ENCODE data around the gene MAP3K15. TPM values are rescaled to one million over a fixed set of nuclear protein-coding genes. Genes with fewer than 3 reads are reported as not detected.

Gene MAP3K15
- total and polyA plus RNA-seq, 2 of the 13 experiments (the other 11 are each of a cell fraction or from before 2014, with no cell fraction given), result 3.9 to 6.4 TPM

GRCh38 chrX:19342331-19342906 is 172.9 kb downstream of the MAP3K15 start:
- H3K4me3 ChIP-seq (replicated peaks in 1 of 3; ENCODE audit: insufficient read depth in 1 of 3, low read depth in 2 of 3, low read length in 3 of 3), result peak overlapping the region; percentile 45 to 75 (median 72); a peak in 5 of 6 replicates
- whole genome bisulfite sequencing (ENCODE audit: low lambda C conversion rate), result 10% methylated on average over 6 of the region's 6 CpGs
- H3K4me2 ChIP-seq (ENCODE audit: low read depth, low read length), result peak overlapping the region; percentile 93
- H2AFZ ChIP-seq (ENCODE audit: low read length), result peak overlapping the region; percentile 78
- H3K27me3 ChIP-seq (ENCODE audit: control insufficient read depth in 1 of 2, insufficient read depth in 2 of 2, low read length in 2 of 2), result no peaks in the 10 kb centered on the region; a peak in 1 of 5 replicates
- H3K27ac ChIP-seq (ENCODE audit: extremely low read length, insufficient read depth, low read length), result peak overlapping the region; percentile 82
- BruUV-seq (replicated peaks), result no TSS peak
- H3K4me1 ChIP-seq (ENCODE audit: insufficient read depth, low read length), result 0 out of 2 replicates have a peak, but pooled peaks cover 14% of the 10 kb centered on the region
- H3K36me3 ChIP-seq (replicated peaks in 1 of 2; ENCODE audit: control insufficient read depth in 1 of 2, insufficient read depth in 2 of 2, low read length in 2 of 2), result no peaks in the 10 kb centered on the region
- H3K79me2 ChIP-seq (ENCODE audit: insufficient read depth, low read length), result peaks cover 26% of the 10 kb centered on the region
- H3K9me3 ChIP-seq (ENCODE audit: low read length), result no peaks in the 10 kb centered on the region
- DNase-seq (ENCODE audit: low spot score), result no peak
- intact Hi-C loops (cut with micrococcal nuclease; ENCODE audit: unreplicated experiment) (no loop called here), in situ Hi-C loops (cut with HindIII; ENCODE audit: extremely low pct_ligation_motif_present, low pct_unique_long_range_greater_than_20kb) (loop anchor here (25.0 kb wide), 1 partner anchor 405 kb away; no protein-coding TSS in a partner anchor)
- TF ChIP-seq FOXJ3 (CRISPR knock-in tag; IDR thresholded peaks at IDR 0.05; ENCODE audit: borderline replicate concordance) (no peak), YEATS2 (CRISPR knock-in tag; IDR thresholded peaks at IDR 0.05; ENCODE audit: borderline replicate concordance) (no peak), ELF4 (CRISPR knock-in tag; IDR thresholded peaks at IDR 0.05; ENCODE audit: borderline replicate concordance) (no peak), ZFP90 (CRISPR knock-in tag; IDR thresholded peaks at IDR 0.05; ENCODE audit: borderline replicate concordance) (no peak), ZNF30 (CRISPR knock-in tag; IDR thresholded peaks at IDR 0.05) (no peak), ZFP62 (CRISPR knock-in tag; IDR thresholded peaks at IDR 0.05) (no peak), ZNF264 (CRISPR knock-in tag; IDR thresholded peaks at IDR 0.05) (no peak), ZNF772 (CRISPR knock-in tag; IDR thresholded peaks at IDR 0.05) (no peak), STAG1 (CRISPR knock-in tag; IDR thresholded peaks at IDR 0.05) (no peak), RBM39 (IDR thresholded peaks at IDR 0.05; ENCODE audit: low read depth, low read length, poor library complexity, severe bottlenecking) (no peak), PPARG (CRISPR knock-in tag; conservative IDR thresholded peaks at IDR 0.05) (no peak), SETDB1 (CRISPR knock-in tag; IDR thresholded peaks at IDR 0.05; ENCODE audit: borderline replicate concordance) (no peak)
- TF ChIP-seq, protein P1, sequence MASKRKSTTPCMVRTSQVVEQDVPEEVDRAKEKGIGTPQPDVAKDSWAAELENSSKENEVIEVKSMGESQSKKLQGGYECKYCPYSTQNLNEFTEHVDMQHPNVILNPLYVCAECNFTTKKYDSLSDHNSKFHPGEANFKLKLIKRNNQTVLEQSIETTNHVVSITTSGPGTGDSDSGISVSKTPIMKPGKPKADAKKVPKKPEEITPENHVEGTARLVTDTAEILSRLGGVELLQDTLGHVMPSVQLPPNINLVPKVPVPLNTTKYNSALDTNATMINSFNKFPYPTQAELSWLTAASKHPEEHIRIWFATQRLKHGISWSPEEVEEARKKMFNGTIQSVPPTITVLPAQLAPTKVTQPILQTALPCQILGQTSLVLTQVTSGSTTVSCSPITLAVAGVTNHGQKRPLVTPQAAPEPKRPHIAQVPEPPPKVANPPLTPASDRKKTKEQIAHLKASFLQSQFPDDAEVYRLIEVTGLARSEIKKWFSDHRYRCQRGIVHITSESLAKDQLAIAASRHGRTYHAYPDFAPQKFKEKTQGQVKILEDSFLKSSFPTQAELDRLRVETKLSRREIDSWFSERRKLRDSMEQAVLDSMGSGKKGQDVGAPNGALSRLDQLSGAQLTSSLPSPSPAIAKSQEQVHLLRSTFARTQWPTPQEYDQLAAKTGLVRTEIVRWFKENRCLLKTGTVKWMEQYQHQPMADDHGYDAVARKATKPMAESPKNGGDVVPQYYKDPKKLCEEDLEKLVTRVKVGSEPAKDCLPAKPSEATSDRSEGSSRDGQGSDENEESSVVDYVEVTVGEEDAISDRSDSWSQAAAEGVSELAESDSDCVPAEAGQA (IDR thresholded peaks at IDR 0.05; ENCODE audit: low read depth), result no peak
- TF ChIP-seq, protein P1 (CRISPR knock-in tag; IDR thresholded peaks at IDR 0.05; ENCODE audit: borderline replicate concordance), result no peak
- FAIRE-seq, result peak; percentile 40
- peak overlapping the region; percentile 79 for H3K9ac ChIP-seq (ENCODE audit: insufficient read depth, low read depth, low read length)
- ChIA-PET CTCF (ENCODE audit: low intra/inter-chr PET ratio, low total read pairs) (no interaction called here), POLR2A (no interaction called here)
- ATAC-seq, result no peak
- H4K20me1 ChIP-seq (ENCODE audit: insufficient read depth, low read length), result no peaks in the 10 kb centered on the region
